Activated CD4-positive, alpha-beta T cell treated with anti-CD3 and anti-CD28 coated beads for 1 hour (primary cell): ENCODE measurements around the gene CELSR1.

Experiments used
- DNase-seq: peaks from one replicate; pipeline ENCODE4 v3.0.0-alpha.2; 2020

Gene CELSR1

GRCh38 chr22:46455446-46455845 lies 82.0 kb downstream of the CELSR1 start:
- no peak for DNase-seq

DNA sequence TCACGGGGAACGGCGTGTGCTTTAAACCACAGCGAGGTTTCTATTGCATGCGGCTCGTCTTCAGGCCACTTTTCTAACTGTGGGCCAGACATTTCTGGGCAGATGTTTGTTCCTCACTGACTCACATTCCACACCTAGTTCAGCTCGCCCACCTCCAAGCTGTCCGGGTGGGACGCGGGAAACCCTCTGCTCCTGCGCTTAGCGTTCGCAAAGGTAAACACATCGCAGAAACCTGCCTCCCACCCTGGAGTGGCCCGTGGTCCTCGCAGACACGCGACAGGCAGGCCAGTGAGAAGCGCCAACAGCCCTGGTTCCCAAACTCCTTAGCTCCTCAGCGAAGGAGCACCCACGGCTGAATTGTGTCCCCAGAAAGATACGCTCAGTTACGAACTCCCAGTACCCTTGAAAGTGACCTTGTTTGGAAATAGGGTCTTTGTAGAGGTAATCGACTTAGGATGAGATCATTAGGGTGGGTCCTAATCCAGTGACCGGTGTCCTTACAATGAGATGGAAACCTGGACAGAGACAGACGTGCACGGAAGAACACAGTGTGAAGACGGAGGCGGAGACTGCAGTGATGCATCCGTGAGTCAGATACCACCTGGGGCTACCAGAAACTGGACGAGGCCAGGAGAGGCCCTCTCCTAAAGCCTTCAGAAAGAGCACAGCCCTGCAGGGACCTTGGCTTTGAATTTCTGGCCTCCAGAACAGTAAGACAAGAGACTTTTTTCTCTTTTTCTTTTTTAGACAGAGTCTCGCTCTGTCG lies 82.7 kb downstream of the CELSR1 start:
- no peak for DNase-seq

DNA sequence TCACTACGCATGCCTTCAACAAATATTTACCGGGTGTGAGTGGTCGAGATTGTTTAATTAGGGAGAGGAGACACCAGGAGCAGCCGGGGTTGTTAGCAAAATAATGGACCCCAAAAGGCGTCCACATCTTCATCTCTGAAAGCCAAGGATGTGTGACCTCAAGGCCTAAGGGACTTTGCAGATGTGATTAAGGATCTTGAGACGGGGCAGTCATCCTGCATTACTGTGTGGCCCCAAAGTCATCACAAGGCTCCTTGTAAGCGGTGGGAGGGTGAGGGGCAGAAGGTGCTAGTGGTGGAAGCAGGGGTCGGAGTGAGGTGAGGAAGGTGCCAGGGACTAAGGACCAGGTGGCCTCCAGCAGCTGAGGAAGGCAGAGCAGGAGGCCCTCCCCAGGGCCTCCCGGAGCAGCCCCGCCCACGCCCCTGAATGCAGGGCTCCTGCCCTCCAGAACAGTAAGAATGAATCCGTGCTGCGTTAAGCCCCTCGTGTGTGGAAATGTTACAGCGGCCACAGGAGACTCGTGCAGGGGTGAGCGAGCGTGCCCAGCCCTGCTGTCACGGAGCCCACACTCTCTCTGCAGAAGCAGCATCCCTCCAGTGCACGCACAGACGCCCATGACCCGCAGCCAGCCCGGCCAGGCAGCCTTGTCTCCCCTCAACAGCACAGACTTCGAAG lies 83.5 kb downstream of the CELSR1 start:
- DNase-seq, result no peak

GRCh38 chr22:46453006-46453828 lies 84.2 kb downstream of the CELSR1 start:
- no peak for DNase-seq

GRCh38 chr22:46452195-46453005 lies 85.0 kb downstream of the CELSR1 start:
- no peak for DNase-seq

GRCh38 chr22:46451741-46452140 lies 85.7 kb downstream of the CELSR1 start:
- DNase-seq, result no peak

- DNase-seq, result no peak
These were observed 86.4 kb downstream of the CELSR1 start for GRCh38 chr22:46450931-46451561.

GRCh38 chr22:46449974-46450745 lies 87.3 kb downstream of the CELSR1 start:
- DNase-seq, result no peak

DNA sequence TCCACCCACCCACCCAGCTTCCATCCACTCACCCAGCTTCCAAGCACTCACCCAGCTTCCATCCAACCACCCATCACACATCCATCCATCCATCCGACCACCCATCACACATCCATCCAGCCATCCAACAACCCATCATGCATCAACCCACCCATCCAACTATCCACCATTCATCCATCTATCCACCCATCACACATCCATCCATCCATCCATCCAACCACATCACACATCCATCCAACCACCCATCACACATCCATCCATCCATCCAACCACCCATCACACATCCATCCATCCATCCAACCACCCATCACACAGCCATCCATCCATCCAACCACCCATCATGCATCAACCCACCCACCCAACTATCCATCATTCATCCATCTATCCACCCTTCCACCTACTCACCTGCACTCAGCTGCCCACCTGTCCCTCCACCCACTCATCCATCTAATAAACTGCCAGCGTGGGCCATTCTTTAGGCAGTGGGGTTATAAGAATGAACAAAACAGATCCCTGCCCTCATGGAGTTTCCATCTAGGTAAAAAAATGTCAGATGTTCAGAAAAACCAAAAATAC lies 88.2 kb downstream of the CELSR1 start:
- no peak for DNase-seq

DNA sequence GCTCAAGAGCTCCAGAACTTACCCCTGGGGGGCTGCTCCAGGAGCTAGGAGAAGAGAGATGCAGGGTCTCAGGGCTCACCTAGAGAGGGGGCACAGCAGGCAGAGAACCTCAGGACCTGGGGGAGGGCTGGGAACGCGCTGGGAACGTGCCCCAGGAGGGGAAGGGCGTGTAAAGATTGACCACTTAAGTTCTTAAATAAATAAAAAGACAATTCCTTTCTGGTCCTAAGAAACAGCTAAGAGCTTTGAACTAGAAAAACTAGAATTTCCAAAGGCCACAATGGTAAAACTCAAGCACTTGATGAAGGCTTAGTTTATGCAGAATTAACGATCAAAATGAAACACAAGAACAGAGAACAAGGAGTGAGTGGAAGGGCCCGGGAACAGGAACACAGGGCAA lies 89.1 kb downstream of the CELSR1 start:
- no peak for DNase-seq

DNA sequence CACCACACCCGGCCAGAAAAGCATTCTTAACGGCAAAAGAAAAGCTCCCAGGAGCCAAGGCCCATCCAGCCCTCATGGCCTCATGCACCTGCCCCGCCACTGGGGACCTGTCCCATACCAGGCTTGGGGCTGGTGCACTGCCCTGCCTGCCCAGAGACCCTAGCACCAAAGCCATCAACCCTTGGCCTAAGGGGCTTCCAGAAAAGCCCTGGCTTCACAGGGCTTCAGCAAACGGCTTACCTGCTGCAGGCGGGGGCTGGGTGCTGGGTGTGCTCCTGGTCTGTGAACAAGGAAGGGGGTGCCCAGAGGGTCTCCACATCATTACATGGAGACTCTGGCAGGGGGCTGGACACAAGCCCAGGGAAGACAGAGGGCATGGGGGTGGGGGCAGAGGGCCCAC lies 89.5 kb downstream of the CELSR1 start:
- no peak for DNase-seq

- no peak for DNase-seq
These were observed 90.6 kb downstream of the CELSR1 start for GRCh38 chr22:46446799-46447198.

- DNase-seq, result no peak
These were observed 91.5 kb downstream of the CELSR1 start for GRCh38 chr22:46445771-46446420.

DNA sequence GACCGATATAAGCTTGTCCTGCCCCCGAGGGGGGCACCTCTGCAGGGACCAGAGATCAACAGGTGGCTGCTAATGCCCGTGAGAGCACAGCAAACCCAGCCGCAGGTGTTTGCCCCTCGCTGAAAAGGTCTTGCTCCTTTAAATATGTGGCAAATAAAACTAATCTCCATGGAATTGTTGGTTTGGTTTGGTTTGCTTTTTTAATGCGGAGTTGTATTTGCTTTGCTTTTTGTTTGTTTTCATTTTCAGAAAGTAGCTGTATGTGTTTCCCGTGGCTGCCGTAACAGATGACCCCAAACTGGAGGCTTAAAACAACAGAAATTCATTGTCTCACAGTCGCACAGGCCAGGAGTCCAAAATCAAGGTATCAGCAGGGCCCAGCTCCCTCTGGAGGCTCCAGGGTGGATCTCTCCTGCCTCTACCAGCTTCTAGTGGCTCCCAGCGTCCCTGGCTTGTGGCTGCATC lies 93.0 kb downstream of the CELSR1 start:
- DNase-seq, result no peak

GRCh38 chr22:46443850-46444389 lies 93.5 kb downstream of the CELSR1 start:
- no peak for DNase-seq

DNA sequence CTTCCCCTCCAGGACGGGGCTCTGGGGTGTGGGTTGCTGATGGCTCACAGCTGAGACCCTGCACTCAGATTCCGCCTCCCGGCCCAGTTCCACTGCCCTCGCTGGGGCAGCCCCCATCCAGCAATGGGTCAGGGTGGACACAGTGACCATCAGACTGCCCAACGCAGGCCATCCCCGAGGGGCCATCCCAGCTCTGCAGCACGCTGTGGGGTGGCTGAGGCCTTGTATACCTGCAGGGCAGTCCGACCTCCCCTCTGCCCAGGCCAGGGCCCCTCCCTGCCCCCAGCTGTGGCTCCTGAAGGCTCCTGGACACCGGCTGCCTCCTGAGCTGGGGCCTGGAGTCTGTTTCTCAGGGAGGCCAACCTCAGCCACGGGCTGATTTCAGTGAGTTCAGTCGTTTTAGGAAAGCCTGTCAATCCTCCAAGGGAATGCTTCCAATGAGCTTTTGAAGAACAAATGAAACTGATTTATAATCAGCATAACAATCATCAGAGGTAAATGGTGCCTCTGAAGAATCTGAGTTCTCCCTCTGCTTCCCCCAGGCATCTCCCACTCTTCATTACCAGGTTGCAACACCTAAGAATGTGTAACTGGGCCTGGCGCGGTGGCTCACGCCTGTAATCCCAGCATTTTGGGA lies 95.1 kb downstream of the CELSR1 start:
- no peak for DNase-seq

GRCh38 chr22:46439576-46440465 lies 97.6 kb downstream of the CELSR1 start:
- DNase-seq, result no peak

GRCh38 chr22:46439111-46439510 lies 98.3 kb downstream of the CELSR1 start:
- DNase-seq, result no peak
